ENCODE measurements around the gene BRI3. TPM values are rescaled to one million over a fixed set of nuclear protein-coding genes. Genes with fewer than 3 reads are reported as not detected.

Gene BRI3
- total and polyA plus RNA-seq, 10 of the 15 experiments (the other 5 are each of a cell fraction or from before 2014, with no cell fraction given) = 4.5 to 56.3 (median 21.5) TPM

GRCh38 chr7:98322331-98323270, 41.1 kb downstream of the BRI3 start (continued):
- TF ChIP-seq, protein P1, sequence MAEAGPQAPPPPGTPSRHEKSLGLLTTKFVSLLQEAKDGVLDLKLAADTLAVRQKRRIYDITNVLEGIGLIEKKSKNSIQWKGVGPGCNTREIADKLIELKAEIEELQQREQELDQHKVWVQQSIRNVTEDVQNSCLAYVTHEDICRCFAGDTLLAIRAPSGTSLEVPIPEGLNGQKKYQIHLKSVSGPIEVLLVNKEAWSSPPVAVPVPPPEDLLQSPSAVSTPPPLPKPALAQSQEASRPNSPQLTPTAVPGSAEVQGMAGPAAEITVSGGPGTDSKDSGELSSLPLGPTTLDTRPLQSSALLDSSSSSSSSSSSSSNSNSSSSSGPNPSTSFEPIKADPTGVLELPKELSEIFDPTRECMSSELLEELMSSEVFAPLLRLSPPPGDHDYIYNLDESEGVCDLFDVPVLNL (IDR thresholded peaks at IDR 0.05; ENCODE audit: low read depth, low read length) = no peak
- no peak for TF ChIP-seq POU2F2 (IDR thresholded peaks at IDR 0.05; ENCODE audit: borderline replicate concordance, low read depth, low read length)
- TF ChIP-seq SIN3A (IDR thresholded peaks at IDR 0.05; ENCODE audit: low read depth, low read length) = no peak
- TF ChIP-seq CREM (IDR thresholded peaks at IDR 0.05; ENCODE audit: low read depth) = no peak

DNA sequence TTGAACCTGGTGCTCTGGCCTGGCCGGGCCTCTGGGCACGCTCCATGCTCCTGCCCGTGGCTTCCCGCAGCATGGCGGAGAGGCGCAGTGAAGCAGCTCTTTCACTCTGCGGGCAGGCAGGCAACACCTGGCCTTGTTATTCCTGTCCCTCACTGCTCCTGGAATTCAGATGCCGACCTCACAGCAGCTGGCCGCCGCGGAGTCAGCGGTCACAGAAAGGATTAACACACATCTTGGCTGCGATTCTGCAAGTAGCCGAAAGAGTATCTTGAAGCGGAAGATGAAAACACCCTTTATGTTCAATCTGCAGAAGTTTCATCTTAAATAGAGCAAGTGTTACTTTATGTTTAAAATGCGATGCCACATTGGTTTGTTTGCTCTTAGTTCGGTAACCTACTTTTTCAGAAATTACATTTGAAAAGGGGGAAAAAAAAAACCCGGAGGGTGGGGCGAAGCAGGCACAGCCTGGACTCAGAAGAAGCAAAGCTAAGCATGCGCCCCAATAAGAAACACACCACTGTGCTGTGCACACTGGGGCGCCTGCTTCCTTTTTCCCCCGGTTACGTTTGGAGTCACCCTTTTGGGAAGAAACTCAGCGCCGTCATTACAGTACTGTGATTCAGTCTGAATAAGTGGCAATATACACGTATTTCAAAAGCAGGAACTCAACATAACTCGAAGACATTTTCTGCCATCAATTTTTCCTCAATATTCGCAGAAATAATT, 42.3 kb downstream of the BRI3 start:
- Histone ChIP-seq H3K27me3 (replicated peaks in 1 of 2; ENCODE audit: control insufficient read depth in 2 of 2, insufficient read depth in 2 of 2, low read length in 1 of 2) (no peaks in the 10 kb centered on the region), H3K79me2 (ENCODE audit: control insufficient read depth, insufficient read depth, low read length) (no peaks in the 10 kb centered on the region), H2AFZ (ENCODE audit: control insufficient read depth, low read depth, low read length) (no peak overlapping the region), H3K27ac (ENCODE audit: control insufficient read depth, insufficient read depth) (no peak overlapping the region), H3K4me1 (ENCODE audit: control insufficient read depth, insufficient read depth, low read length) (no peaks in the 10 kb centered on the region), H3K9me3 (replicated peaks; ENCODE audit: control insufficient read depth, insufficient read depth, low read length) (no peaks in the 10 kb centered on the region), H3K4me3 (no peak overlapping the region), H3K4me2 (ENCODE audit: control insufficient read depth, insufficient read depth) (no peak overlapping the region), H3K9ac (ENCODE audit: control insufficient read depth, insufficient read depth, low read length) (no peak overlapping the region), H4K20me1 (ENCODE audit: control insufficient read depth, insufficient read depth) (no peaks in the 10 kb centered on the region; the same call in 1 of the 2 replicates), H3K36me3 (ENCODE audit: control insufficient read depth in 2 of 2, insufficient read depth in 2 of 2, low read length in 1 of 2) (peaks cover 3% of the 10 kb centered on the region in 2 experiments; a peak in 2 of 4 replicates)
- intact Hi-C loops (cut with micrococcal nuclease; ENCODE audit: unreplicated experiment) (no loop called here), in situ Hi-C loops (cut with MboI) (no loop called here)
- WGBS (ENCODE audit: insufficient coverage, insufficient replicate concordance, low lambda C conversion rate, missing lambda C conversion rate) = 83% methylated on average over 28 of the region's 28 CpGs
- ATAC-seq = no peak
- CTCF ChIA-PET = interaction anchor here (1.5 kb wide), 1 partner anchor 77 kb away, joined by 4 read pairs; the partner anchor contains the start of gene BAIAP2L1
- FAIRE-seq = no peak
- POLR2A ChIA-PET = no interaction called here
- no TSS peak for BruUV-seq (replicated peaks)
- DNase-seq (ENCODE audit: low read depth, low spot score) = no peak
- RAD21 ChIA-PET (ENCODE audit: unreplicated experiment) = no interaction called here
- SMC1A ChIA-PET (ENCODE audit: uncharacterized antibody, unreplicated experiment) = no interaction called here
- TF ChIP-seq PBX3 (IDR thresholded peaks at IDR 0.05; ENCODE audit: insufficient replicate concordance, low read depth, low read length) (no peak), KLF5 (IDR thresholded peaks at IDR 0.05; ENCODE audit: partially characterized antibody) (no peak), SREBF2 (IDR thresholded peaks at IDR 0.05; ENCODE audit: low read length) (no peak), POU2F2 (IDR thresholded peaks at IDR 0.05; ENCODE audit: borderline replicate concordance, low read depth, low read length) (no peak), IKZF2 (IDR thresholded peaks at IDR 0.05) (no peak), PAX5 (IDR thresholded peaks at IDR 0.05; ENCODE audit: borderline replicate concordance, low read depth, low read length) (no peak), POLR2AphosphoS5 (IDR thresholded peaks at IDR 0.05; ENCODE audit: low read length) (no peak), ZNF24 (IDR thresholded peaks at IDR 0.05) (no peak), SP1 (IDR thresholded peaks at IDR 0.05; ENCODE audit: low read depth, low read length) (no peak), RCOR1 (conservative IDR thresholded peaks at IDR 0.05; ENCODE audit: low read depth, low read length) (no peak), MEF2A (IDR thresholded peaks at IDR 0.05; ENCODE audit: insufficient read depth, low read depth, low read length) (no peak)
- TF ChIP-seq, protein P2, sequence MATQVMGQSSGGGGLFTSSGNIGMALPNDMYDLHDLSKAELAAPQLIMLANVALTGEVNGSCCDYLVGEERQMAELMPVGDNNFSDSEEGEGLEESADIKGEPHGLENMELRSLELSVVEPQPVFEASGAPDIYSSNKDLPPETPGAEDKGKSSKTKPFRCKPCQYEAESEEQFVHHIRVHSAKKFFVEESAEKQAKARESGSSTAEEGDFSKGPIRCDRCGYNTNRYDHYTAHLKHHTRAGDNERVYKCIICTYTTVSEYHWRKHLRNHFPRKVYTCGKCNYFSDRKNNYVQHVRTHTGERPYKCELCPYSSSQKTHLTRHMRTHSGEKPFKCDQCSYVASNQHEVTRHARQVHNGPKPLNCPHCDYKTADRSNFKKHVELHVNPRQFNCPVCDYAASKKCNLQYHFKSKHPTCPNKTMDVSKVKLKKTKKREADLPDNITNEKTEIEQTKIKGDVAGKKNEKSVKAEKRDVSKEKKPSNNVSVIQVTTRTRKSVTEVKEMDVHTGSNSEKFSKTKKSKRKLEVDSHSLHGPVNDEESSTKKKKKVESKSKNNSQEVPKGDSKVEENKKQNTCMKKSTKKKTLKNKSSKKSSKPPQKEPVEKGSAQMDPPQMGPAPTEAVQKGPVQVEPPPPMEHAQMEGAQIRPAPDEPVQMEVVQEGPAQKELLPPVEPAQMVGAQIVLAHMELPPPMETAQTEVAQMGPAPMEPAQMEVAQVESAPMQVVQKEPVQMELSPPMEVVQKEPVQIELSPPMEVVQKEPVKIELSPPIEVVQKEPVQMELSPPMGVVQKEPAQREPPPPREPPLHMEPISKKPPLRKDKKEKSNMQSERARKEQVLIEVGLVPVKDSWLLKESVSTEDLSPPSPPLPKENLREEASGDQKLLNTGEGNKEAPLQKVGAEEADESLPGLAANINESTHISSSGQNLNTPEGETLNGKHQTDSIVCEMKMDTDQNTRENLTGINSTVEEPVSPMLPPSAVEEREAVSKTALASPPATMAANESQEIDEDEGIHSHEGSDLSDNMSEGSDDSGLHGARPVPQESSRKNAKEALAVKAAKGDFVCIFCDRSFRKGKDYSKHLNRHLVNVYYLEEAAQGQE (IDR thresholded peaks at IDR 0.05; ENCODE audit: low read depth, low read length) = no peak

All from GM12878 (cell line).